Panc1 (cell line): ENCODE data around the gene CATSPER4. TPM values are rescaled to one million over a fixed set of nuclear protein-coding genes. Genes with fewer than 3 reads are reported as not detected.
A peak's percentile ranks its signal among the peaks of the same experiment; 100 is the strongest.

Experiments
- ATAC-seq: fragments of 200-7000 bp; cut with Tn5 transposase; 2 replicates; pipeline ENCODE4 v1.9.1; 2020; ENCODE audit warnings: mild to moderate bottlenecking, moderate library complexity
- BruUV-seq: library from RNA; stranded (reverse); fragments of 400-500 nt; replicated peaks from 2 replicates; lab custom pipeline; 2021; lab: Mats Ljungman, UMichigan
- CTCF ChIA-PET: fragments of 300-600 bp; sonication (Branson Sonifier 250); formaldehyde crosslinking; loops from one replicate; lab custom pipeline; 2022; ENCODE audit warnings: antibody characterized with exemption; lab: Charles Lee
- POLR2A ChIA-PET: fragments of 300-600 bp; sonication (Branson Sonifier 250); formaldehyde crosslinking; loops from one replicate; lab custom pipeline; 2022; ENCODE audit warnings: antibody characterized with exemption; lab: Charles Lee
- DNase-seq: peaks from one replicate; pipeline ENCODE4 v3.0.0-alpha.2; 2010; ENCODE audit warnings: low read depth, low spot score
- H3K27ac ChIP-seq: 2 replicates; pipeline ENCODE4 v1.5.1; 2011; ENCODE audit warnings: mild to moderate bottlenecking, low read length, inconsistent platforms
- H3K27me3 ChIP-seq: fragments of 200-500 bp; sonication (Bioruptor generic); 2 replicates; pipeline ENCODE4 v1.6.0; 2014; ENCODE audit warnings: low read length, inconsistent platforms; ENCODE audit not compliant: control insufficient read depth, insufficient read depth
- H3K36me3 ChIP-seq: fragments of 200-500 bp; sonication (Bioruptor generic); 2 replicates; pipeline ENCODE4 v1.5.1; 2014; ENCODE audit warnings: inconsistent platforms, mild to moderate bottlenecking, low read length, moderate library complexity; ENCODE audit not compliant: control insufficient read depth, insufficient read depth
- H3K4me1 ChIP-seq: 2 replicates; pipeline ENCODE4 v1.5.1; 2011; ENCODE audit warnings: inconsistent platforms, mild to moderate bottlenecking, low read length, moderate library complexity; ENCODE audit not compliant: control insufficient read depth, insufficient read depth
- H3K4me3 ChIP-seq, 2 experiments: 2 replicates each; pipeline ENCODE4 v1.5.1; 2011 to 2012; ENCODE audit warnings: low read depth in 2 of 2, low read length in 2 of 2, mild to moderate bottlenecking in 2 of 2, inconsistent platforms in 1 of 2, moderate library complexity in 1 of 2
- H3K9me3 ChIP-seq: fragments of 200-500 bp; sonication (Bioruptor generic); 2 replicates; pipeline ENCODE4 v1.5.1; 2014; ENCODE audit warnings: low read depth, mild to moderate bottlenecking, inconsistent platforms, low read length, moderate library complexity; ENCODE audit not compliant: control insufficient read depth, insufficient read depth
- CTCF ChIP-seq: fragments of 450-650 bp; IDR thresholded peaks from 2 replicates; pipeline ENCODE4 v1.5.1; 2017; ENCODE audit warnings: mild to moderate bottlenecking
- POLR2AphosphoS5 ChIP-seq: IDR thresholded peaks from 2 replicates; pipeline ENCODE4 v1.6.1; 2012; ENCODE audit warnings: mild to moderate bottlenecking, low read depth, low read length, moderate library complexity
- REST ChIP-seq, 2 experiments: IDR thresholded peaks; 2 replicates each; pipeline ENCODE4 v1.6.1; 2011 to 2012; ENCODE audit warnings: low read depth in 2 of 2, control low read depth in 1 of 2, low read length in 1 of 2, mild to moderate bottlenecking in 1 of 2, moderate library complexity in 1 of 2; ENCODE audit not compliant: insufficient read depth in 1 of 2
- SIN3A ChIP-seq: IDR thresholded peaks from 2 replicates; pipeline ENCODE4 v1.6.1; 2012; ENCODE audit warnings: low read depth, mild to moderate bottlenecking, low read length, moderate library complexity, borderline replicate concordance; ENCODE audit not compliant: insufficient read depth
- TCF7L2 ChIP-seq: IDR thresholded peaks from 2 replicates; pipeline ENCODE4 v1.6.1; 2011; ENCODE audit warnings: mild to moderate bottlenecking, low read depth, low read length, inconsistent platforms
- in situ Hi-C: cut with HindIII; loops from 2 replicates; pipeline ENCODE4 v1.10.0; 2016; ENCODE audit warnings: low sequenced_read_pairs, low pct_unique_long_range_greater_than_20kb
- intact Hi-C: fragments of 100-400 bp; cut with micrococcal nuclease; formaldehyde crosslinking; loops from one replicate; pipeline ENCODE4 v1.10.0; 2022; ENCODE audit not compliant: unreplicated experiment
- total RNA-seq: library from RNA; stranded (reverse); gene quantifications from one replicate; pipeline ENCODE4 v1.2.1, GENCODE V29; 2021; ENCODE audit not compliant: unreplicated experiment

Gene CATSPER4
- total RNA-seq, 1 experiment from 2014 or later: not detected

DNA sequence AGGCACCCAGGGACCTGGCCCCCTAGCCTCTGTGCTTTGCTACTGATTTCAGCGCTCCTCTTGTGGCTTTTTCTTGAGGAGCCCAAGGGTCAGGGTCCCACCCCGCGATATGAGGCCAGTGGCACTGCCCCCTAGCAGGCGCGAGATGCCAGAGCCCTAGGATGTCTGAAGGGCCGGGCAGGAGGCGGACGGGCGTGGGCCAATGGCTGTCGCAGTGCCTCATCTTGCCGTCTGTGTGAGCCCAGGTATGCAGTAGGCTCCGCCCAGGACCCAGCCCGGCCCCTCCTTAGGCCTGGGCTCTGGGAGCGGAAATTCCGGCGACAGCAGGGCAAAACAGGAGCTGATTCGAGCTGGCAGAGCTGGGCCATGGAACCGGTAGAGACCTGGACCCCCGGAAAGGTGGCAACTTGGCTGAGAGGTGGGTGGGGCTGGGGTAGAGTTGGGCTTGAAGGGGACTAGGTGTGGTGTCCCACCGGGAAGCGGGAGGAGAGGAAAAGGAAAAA lies 13.2 kb upstream of the CATSPER4 start, which contains the start of gene CNKSR1:
TSS of gene CNKSR1 (plus strand) at position 310 of the 503 bp plus-strand sequence. CDS start at position 367, 57 bp downstream.
- ATAC-seq (peak; percentile 94), DNase-seq (no peak)
- in situ Hi-C loops (no loop called here), intact Hi-C loops (no loop called here)
- no TSS peak for BruUV-seq
- 0 out of 2 replicates have a peak, but pooled peaks have one; percentile 17 for TF ChIP-seq TCF7L2
- TF ChIP-seq POLR2AphosphoS5: no peak; the same call in 1 of the 2 replicates
- TF ChIP-seq REST (IDR thresholded peaks at IDR 0.05; ENCODE audit: insufficient read depth in 1 of 2, low read depth in 2 of 2, low read length in 1 of 2): no peak
- ChIA-PET POLR2A (interaction anchor here (0.6 to 0.7 kb wide), 3 partner anchors 111 to 329 kb away, joined by 3 to 4 read pairs (median 4); partner anchors contain the start of gene PAQR7), CTCF (interaction anchor here (1.0 kb wide), 1 partner anchor 57 kb away, joined by 6 read pairs; the partner anchor contains the start of gene CEP85)
- Histone ChIP-seq H3K27ac (peak within 1 kb of the TSS; percentile 73), H3K36me3 (no peaks in the 10 kb centered on the region; the same call in 1 of the 2 replicates), H3K9me3 (no peaks in the 10 kb centered on the region), H3K4me3 (peak within 1 kb of the TSS; percentile 43 to 65), H3K4me1 (no peaks in the 10 kb centered on the region; the same call in 1 of the 2 replicates), H3K27me3 (no peaks in the 10 kb centered on the region)

GRCh38 chr1:26180010-26180506 lies 10.3 kb upstream of the CATSPER4 start:
- Histone ChIP-seq H3K4me3 (no peak overlapping the region), H3K27me3 (no peaks in the 10 kb centered on the region), H3K27ac (no peak overlapping the region), H3K9me3 (no peaks in the 10 kb centered on the region), H3K4me1 (no peaks in the 10 kb centered on the region; the same call in 1 of the 2 replicates), H3K36me3 (no peaks in the 10 kb centered on the region; the same call in 1 of the 2 replicates)
- DNase-seq (no peak), ATAC-seq (no peak)
- intact Hi-C loops: no loop called here
- POLR2A ChIA-PET: no interaction called here
- CTCF ChIA-PET: no interaction called here
- TF ChIP-seq SIN3A (no peak), TCF7L2 (no peak), CTCF (no peak), POLR2AphosphoS5 (no peak), REST (IDR thresholded peaks at IDR 0.05; ENCODE audit: insufficient read depth in 1 of 2, low read depth in 2 of 2, low read length in 1 of 2) (no peak)
- in situ Hi-C loops: no loop called here
- BruUV-seq: no TSS peak
